ENCODE measurements around the gene SLC2A10.

SLC2A10 gene

DNA sequence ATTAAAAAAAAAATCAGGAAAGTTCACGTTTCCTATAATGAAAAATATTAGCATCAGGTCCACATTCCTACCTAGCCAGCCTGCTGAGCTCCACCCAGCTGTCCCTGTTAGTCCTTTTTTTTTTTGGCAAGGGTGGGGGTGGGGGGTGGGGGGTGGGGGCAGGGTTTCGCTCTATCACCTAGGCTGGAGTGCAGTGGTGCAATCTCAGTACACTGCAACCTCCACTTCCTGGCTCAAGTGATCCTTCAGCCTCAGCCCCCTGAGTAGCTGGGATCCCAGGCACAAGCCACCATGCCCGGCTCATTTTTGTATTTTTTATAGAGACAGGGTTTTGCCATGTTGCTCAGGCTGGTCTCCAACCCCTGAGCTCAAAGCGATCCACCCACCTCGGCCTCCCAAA lies 7.5 kb upstream of the SLC2A10 start:
- no peak for FAIRE-seq
- DNase-seq (ENCODE audit: low spot score): no peak

DNA sequence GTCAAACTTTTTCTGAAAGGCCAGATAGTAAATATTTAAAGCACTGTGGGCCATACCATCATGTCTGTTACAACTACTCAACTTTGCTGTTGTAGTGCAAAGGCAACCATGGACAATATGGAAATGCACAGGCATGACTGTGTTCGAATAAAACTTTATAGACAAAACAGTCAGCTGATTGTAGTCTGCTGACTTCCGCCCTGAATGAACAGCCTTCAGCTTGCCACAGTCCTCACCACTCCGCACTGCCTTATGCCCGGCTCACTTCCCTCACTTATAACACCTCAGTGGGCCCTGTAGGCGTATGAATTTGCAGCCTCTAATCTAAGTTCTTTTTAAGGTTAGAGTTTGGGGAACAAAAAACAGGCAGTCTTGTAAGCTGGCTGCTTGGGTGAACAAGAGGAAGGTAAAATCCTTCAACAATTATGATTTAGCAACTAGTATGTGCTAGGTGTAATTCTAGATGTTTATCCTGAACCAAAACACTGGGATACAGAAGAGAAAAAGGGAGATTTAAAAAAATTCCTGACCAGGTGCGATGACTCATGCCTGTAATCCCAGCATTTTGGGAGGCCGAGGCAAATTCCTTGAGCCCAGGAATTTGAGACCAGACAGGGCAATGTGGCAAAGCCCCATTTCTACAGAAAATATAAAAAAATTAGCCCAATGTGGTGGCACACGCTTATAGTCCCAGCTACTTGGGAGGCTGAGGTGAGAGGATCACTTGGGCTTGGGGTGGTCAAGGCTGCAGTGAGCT lies 6.8 kb upstream of the SLC2A10 start:
- no peak for FAIRE-seq

DNA sequence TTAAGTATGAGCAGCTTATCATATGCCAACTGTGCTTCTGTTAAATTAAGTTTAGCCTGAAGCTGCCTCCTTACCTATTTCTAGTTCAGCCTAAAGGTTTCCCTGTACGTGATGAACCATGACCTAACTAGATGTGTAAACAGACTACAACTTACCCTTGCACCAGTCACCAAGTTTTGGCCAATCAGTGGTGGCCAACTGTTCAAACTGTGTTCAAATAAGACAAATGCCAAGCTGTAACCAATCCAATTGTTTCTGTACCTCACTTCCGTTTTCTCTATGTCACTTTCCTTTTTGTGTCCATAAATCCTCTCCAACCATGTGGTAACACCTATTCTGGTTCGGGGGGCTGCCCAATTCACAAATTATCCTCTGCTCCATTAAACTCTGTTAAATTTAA lies 6.0 kb upstream of the SLC2A10 start:
- no peak for FAIRE-seq

More for the DNA sequence above, 6.8 kb upstream of the SLC2A10 start:
- DNase-seq (ENCODE audit: low spot score): no peak

DNA sequence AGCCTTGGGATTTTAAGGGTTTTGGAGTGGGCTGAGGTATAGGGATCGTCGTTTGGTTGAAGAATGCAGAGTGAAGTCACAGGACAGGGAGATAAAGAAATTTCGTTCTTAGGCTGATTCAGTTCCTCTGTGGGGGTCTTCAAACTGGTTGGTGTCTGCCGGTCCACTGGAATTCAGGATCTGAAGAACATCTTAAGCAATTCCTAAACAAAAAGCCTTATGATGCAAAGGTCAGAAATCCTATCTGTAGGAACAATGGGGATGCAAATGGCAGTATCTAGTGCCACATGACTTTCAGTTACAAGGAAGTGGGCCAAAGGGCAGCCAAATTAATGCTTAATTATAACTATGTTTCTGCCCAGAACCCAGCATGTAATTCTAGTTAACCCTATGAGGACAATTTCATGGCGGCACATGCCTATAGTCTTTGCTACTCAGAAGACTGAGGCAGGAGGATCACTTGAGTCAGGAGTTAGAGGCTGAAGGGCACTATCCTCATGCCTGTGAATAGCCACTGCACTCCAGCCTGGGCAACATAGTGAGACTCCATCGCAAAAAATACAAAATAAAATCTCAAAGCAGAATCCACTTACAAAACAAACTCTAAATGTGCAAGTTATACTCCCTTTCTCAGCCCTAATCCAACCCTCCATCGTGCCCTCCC lies 4.6 kb upstream of the SLC2A10 start:
- FAIRE-seq (no peak), DNase-seq (ENCODE audit: low spot score) (no peak)

More for the DNA sequence above, 6.0 kb upstream of the SLC2A10 start:
- no peak for DNase-seq (ENCODE audit: low spot score)

DNA sequence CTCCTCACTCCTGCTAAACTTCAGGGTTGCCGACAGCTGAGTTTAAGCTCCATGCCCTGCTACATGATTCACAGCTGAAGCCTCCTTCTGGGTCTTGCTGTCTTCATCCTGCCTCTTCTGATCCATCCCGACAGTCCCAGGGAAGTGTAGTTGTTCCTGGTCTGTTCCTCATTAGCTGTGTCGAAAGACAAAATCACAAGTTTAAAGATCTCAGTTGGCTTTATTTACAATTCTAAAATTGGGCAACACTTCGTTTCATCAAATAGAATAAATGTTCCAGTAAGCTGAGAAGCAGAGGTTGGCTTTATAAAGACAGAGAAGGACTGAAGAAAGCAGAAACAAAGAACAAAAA lies 4.1 kb upstream of the SLC2A10 start:
- DNase-seq (ENCODE audit: low spot score) (no peak), FAIRE-seq (no peak)

DNA sequence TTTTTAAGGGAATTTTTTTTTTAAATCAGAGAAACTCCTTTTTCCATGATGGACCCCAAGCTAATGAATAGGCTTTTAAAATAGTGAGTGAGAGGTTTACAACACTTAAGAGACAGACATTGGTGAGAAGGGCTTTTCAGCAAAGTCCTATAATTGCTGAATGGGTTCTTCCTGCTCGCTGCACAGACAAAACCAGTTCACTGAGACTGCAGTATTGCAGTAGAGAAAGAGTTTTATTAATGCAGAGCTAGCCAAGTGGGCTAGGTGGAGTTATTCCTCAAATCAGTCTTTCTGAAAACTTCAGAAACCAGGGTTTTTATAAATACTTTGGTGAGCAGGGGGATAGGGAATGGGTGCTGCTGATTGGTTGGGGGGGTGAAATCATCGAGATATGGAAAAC lies 3.2 kb upstream of the SLC2A10 start:
- DNase-seq (ENCODE audit: low spot score) (no peak), FAIRE-seq (no peak)

DNA sequence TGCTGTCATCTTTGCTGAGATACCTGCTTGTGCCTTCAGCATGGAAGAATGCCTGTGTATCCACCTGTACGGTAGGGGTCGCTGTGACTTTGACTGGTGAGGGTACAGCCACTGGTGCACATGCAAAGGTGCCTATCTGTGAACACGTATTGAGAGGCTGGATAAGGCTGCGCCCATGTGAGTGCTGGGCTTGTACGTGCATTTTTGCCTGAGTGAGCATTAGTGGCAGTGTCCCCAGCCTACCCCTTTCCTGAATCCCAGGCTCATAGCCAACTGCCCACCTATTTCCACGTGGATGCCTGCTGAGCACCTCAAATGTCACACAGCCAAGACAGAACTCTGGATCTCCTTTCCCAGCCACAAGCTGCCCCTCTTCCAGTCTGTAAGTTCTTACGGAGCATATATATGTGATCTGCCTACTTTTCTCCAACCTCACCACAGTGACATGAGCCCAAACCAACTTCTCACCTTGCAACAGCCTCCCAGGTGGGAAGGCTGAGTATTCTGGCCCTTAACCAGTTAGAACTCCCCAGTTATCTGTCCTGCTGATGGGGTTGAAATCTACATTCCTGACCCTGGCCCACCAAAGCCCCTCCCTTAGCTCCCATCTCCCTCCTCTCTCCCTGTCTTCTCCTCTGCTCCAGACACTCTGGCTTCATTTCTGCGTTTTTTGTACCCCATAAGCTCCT lies 1.1 kb upstream of the SLC2A10 start:
- FAIRE-seq: no peak

DNA sequence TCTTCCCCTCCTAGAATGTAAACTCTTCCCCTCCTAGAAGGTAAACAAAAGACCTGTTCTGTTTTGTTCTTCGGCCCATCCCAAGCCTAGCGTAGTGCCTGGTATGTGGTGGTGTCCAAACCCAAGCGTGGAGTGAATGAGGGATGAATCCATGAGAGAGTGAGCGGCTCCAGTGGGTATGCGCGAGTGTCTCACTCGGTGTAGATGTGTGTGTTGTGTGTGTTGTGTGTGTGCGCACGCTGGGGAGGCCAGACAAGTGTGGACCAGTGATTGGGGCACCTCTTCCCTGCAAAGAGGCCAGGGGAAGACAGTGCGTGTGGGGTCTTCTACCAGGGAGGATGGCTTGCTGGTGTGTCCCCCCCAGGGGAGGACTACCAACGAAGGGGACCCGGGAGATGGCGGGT lies 392 bp upstream of the SLC2A10 start:
- no peak for FAIRE-seq
- DNase-seq (ENCODE audit: low spot score): no peak

More for the DNA sequence above, 1.1 kb upstream of the SLC2A10 start:
- DNase-seq (ENCODE audit: low spot score): no peak

DNA sequence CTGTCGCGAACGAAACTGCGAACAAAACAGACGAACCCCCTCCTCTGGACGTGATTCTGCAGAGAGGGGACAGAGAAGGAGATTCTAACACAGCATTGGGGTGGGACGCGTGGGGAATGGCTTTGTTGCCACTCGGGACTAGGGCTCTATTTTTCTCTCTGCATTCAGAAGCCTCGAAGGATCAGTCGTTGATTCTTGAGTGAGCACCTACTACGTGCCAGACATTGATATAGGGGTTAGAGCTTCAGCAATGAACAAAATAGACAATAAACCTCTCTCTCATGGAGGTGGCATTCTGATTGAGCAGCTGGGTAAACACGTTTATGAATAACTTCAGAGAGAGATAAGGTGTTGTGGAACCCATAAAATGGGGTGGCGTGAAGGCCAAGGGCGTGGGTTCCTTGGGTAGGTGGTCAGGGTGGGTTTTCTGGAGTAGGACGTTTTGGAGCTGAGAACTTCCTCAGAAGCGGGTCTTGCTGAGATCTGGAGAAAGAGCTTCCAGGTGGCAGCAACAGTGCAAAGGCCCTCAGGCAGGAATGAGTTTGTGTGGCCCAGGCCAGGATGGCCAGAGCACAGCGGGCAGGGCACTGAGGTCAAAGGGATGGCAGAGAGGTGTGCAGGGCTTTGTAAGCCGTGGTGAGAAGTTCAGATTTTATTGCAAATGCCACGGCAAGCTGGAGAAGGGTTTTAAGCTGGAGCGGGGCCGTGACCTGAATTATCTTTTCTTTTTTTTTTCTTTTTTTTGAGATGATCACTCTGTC lies 884 bp downstream of the SLC2A10 start:
- DNase-seq (ENCODE audit: low spot score) (no peak), FAIRE-seq (no peak)

DNA sequence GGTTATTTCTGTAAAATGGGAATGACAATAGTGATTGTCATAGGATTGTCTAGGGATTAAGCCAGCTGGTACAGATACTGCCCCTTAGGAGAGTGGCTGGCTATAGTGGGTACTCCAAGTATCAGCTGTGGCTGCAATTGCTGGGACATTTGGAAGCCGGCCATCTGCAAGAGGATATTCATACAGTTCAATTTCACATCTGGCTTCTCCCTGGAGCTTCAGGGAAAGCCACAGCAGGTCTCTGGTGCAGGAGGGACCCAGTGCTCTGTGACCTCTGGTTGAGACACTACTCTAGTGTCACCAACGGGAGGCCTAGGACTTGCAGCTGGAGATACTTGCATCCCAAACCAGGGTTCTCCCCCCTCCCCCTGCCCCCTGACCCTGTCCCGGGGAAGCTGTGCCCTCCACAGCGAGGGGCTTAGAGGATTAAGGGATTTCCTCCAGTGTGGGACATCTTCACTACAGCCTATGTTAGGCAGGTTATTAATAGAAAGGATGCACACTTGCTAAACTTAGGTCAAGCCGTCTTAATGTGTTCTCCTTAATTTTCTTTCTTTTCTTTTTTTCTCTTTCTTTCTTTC lies 2.7 kb downstream of the SLC2A10 start:
- FAIRE-seq (no peak), DNase-seq (ENCODE audit: low spot score) (no peak)

DNA sequence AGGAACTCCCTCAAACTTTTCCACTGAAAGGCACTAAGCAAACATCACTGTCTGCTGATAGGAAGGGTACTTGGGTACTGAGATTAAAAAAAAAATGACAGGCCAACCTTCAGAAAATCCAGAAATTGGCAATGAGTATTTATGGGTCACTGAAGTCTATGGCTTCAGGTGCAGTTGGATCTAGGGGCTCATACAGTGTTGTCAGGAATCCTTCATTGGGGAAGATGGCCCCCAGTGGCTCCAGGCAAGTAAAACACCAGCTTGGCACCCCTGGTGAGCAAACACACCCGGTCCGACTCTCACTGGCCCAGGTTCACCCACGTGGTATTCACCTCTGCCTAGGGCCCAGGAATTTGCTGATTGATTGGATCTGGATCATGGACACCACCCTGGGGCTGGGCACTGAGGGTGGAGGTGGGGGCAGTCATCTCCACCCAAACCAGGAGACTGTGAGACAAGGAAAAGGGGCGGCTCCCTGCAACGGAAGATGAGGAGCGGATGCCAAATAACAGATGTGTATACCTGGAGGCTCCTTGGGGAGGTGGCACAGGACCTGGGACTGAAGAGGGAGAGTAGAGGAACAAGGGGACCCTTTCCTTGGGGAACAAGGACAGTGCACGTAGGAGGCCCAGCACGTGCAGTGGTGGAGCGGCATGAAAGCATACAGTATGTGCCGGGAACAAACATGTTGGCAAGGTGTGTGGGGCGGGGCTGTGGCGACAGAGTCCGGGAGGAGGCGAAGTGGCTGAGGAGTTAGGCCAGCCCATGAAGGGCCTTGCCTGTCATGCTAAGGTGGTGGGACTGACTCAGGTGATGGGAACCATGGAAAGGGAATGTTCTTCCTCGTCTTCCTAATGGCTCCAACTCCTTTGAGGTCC lies 4.7 kb downstream of the SLC2A10 start:
- FAIRE-seq: no peak
- DNase-seq (ENCODE audit: low spot score): no peak

DNA sequence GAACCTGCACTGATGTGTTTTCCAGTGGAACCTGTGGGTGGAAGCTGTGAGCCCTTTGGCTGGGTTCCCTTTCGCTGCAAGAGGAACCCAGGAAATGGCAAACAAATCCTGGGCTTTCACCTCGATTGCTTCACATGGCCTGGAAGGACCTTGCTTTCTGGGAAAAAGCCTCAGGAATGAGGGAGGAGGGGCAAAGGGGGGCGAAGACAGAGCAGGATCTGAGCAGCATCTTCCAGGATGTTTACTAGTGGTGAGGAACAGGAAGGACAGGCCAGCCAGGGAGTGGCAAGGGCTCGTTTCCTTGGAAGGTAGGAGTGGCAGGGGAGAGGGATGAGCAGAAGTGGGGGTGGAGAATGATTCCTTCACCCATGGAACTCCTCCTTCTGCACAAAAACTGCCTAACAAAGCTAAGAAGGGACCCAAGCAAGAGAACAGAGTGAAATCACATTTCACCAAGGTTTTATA lies 5.9 kb downstream of the SLC2A10 start:
- no peak for DNase-seq (ENCODE audit: low spot score)

DNA sequence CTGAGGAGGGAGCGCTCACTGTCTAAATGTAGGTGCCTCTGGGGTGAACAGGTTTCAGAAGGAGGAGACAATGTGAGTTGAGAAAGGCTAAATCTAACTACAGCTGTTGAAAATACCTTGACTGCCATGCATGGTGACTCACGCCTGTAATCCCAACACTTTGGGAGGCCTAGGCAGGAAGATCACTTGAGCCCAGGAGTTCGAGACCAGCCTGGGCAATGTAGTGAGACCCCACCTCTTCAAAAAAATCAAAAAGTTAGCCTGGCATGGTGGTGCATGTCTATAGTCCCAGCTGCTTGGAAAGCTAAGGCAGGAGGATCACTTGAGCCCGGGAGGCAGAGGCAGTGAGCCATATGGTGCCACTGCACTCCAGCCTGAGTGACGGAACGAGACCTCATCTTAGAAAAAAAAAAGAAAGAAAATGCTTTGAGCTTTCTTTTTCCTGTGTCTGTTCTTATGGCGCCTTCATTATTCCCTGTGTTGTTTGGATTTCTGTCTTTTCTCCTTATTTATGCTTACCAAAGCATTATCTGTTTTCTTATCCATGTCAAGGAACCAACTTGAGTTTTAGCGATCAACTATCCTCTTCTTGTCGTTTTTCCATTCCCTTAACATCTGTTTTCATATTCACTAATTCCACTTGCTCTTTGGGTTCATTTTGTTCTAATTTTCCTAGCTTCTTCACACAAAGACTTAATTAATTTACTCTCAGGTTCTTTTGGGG lies 8.5 kb downstream of the SLC2A10 start:
- FAIRE-seq (no peak), DNase-seq (ENCODE audit: low spot score) (no peak)

More for the DNA sequence above, 5.9 kb downstream of the SLC2A10 start:
- FAIRE-seq: no peak

DNA sequence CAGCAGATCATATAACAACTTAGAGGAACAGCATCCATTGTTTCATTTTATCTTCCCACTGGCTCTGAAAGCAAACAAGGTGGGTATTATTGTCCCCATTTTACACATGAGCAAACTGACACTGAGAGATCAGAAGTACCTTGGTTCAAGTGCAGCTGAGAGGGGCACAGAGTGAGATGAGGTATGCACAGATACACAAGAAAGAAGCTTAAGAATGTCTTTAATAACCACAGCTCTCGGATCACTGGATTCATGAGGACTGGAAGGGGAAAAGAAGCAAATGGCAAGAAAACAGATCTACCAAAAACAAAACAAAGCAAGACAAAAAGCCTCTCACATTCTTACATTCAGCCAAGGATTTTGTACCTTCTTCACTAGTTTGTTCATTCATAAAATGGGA lies 10.6 kb downstream of the SLC2A10 start:
- FAIRE-seq: no peak
- no peak for DNase-seq (ENCODE audit: low spot score)

DNA sequence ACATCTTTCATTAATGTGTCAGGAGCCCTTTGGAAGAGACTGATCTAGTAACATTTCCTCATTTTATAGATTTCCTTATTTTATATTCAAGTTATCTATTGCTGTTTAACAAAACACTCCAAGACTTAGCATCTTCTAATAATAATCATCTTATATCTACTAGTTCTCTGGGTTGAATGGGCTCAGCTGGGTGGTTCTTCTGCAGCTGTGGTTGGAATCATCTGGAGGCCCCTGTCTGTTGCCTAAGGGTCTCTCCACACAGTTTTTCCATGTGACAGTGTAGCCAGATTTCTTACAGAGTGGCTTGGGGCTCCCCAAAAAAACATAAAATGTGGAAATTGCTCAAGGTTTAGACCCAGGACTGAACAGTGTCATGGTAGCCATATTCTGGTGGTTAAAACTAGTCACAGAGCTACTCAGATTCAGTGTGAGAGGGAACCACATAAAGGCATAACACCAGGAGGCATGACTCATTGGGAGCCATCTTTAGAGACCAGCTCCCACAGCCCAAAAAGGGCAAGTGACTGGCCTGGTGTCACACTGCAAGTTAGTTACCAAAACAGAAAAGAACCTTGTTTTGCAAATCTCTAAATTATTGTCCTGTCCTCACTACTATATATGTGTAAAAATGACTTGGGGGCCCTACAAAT lies 11.5 kb downstream of the SLC2A10 start:
- no peak for FAIRE-seq
- DNase-seq (ENCODE audit: low spot score): no peak

DNA sequence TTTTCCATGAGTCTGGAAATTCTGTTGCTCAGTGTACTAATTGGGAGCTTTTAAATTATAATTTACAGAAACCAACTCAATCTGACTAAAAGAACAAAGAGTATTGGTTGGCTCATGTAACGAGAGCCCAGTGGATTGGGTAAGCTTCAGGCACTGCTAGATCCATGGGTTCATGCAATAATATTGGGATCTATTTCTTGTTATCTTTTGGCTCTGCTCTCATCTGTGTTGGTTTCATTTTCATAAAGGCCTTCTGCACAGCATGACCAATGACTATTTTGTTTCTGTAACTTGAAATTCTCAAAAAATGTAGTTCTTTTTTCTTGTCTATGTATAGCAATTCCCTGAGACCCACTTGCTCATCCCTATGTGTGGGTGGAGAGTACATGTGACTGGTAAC lies 12.0 kb downstream of the SLC2A10 start:
- no peak for FAIRE-seq
- no peak for DNase-seq (ENCODE audit: low spot score)

DNA sequence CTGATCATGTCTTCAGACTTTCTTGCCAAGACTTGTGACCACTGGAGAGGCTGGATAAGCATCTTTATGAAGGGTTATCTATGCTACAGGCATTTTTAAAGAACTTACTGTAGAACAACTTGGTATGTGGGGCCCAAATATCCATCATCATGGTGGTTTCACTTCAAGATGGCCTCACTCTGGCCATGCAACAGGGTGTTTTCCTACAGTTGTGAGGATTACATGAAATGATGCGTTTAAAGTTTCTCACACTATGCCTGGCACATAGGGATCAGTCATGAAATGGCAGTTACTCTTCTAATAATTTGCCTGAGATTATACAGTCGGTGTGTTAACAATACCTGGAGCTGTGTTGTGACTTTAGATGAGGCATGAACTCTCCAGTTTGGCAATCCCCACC lies 13.0 kb downstream of the SLC2A10 start:
- FAIRE-seq (no peak), DNase-seq (ENCODE audit: low spot score) (no peak)

DNA sequence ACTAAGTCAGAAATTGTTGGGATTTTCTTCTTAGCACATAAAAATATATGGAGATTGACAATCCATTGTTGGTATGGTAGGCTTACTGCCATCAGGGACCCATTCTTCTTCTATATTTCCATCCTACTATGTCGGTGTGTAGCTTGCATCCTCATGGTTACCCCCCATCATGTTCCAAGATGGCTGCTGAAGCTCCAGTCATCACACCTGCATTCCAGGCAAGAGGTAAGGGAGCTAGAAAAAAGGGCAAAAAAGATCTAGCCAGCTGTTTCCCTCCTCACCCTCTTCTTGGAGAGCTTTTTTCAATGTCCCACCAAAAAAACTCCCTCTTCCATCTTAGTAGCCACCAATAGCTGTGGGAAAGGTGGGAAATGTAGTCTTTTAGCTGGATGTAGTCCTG lies 13.6 kb downstream of the SLC2A10 start:
- FAIRE-seq (no peak), DNase-seq (ENCODE audit: low spot score) (no peak)

DNA sequence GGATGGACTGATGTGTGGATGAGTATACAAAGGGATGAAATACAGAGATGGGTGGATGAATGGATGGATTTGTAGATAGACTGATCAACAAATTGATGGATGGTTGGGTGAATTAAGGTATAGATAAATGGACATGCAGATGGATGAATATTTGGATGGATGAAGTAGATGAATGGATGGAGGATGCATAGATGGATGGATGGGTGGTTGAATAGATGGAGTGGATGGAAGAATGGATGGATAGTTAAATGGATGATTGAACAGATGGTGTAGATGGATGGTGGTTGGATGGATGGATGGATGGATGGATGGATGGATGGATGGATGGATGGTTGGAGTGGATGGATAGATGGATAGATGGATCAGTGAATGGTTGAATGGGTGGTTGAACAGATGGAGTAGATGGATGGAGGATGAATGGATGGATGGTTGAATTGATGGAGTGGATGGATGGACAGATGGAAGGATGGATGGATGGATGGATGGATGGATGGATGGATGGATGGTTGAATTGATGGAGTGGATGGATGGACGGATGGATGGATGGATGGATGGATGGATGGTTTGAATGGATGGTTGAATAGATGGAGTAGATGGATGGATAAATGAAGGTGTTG lies 15.0 kb downstream of the SLC2A10 start:
- DNase-seq (ENCODE audit: low spot score): no peak
- no peak for FAIRE-seq

All from RCC 7860 (cell line).